Diencephalon (tissue), 1 donor: ENCODE data around the gene ATP6V1G3. TPM values are rescaled to one million over a fixed set of nuclear protein-coding genes. Genes with fewer than 3 reads are reported as not detected.

Experiments
- total RNA-seq: library from RNA; depleted of rRNA; stranded (reverse); fragments of >200 nt; gene quantifications from one replicate; pipeline ENCODE4 v1.2.3, GENCODE V29; 2014

The ATP6V1G3 gene
- total RNA-seq, result not detected

GRCh38 chr1:198540580-198540979 is at the start of gene ATP6V1G3:
Gene ATP6V1G3, minus strand, starts transcription at chr1:198540680. Its CDS starts 30 bp downstream, at chr1:198540650.

Other genes with a start within 250 kb of the ATP6V1G3 start
- gene PTPRC, start 98.4 kb upstream of the ATP6V1G3 start, total RNA-seq, result 10.6 TPM